ENCODE results near the gene ANGPTL8. TPM values are rescaled to one million over a fixed set of nuclear protein-coding genes. Genes with fewer than 3 reads are reported as not detected.

Gene ANGPTL8
- total and polyA plus RNA-seq, 9 of the 15 experiments (the other 6 are each of a cell fraction or from before 2014, with no cell fraction given) = not detected

DNA sequence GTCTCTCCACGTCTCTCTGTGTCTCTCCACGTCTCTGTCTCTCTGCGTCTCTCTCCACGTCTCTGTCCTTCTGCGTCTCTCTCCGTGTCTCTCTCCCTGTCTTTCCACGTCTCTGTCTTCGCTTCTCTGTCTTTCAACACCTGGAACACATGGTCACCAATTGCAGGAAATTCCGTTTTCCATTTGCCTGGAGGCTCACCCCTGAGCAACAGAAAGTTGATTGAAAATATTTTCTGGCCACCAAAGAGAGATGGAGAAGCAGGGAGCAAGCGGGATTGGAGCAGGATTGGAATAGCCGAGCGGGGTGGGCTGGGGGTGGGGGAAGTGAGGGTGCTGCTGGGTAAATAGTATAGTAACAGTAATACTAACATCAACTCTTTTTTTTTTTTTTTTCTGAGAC is 43.7 kb upstream of the ANGPTL8 start:
- BruUV-seq (replicated peaks) = no TSS peak
- H3K36me3 ChIP-seq (ENCODE audit: control insufficient read depth, insufficient read depth, low read length) = peaks cover 39% of the 10 kb centered on the region
- H3K9me3 ChIP-seq (replicated peaks; ENCODE audit: control insufficient read depth, insufficient read depth, low read depth, low read length) = 0 out of 2 replicates have a peak, but pooled peaks cover 1% of the 10 kb centered on the region
- in situ Hi-C loops (cut with MboI) = no loop called here
- POLR2A ChIA-PET = interaction anchor here (2.5 kb wide), 1 partner anchor 10 kb away, joined by 6 read pairs; no protein-coding TSS in a partner anchor
- H3K79me2 ChIP-seq (ENCODE audit: control insufficient read depth, insufficient read depth, low read length) = peaks cover 15% of the 10 kb centered on the region
- peaks cover 2% of the 10 kb centered on the region for H3K9me1 ChIP-seq (ENCODE audit: control insufficient read depth, insufficient read depth, low read length)
- DNase-seq (ENCODE audit: extremely low read depth in 1 of 4, low spot score in 3 of 4) = no peak
- TF ChIP-seq HNRNPK (IDR thresholded peaks at IDR 0.05; ENCODE audit: low read depth, low read length, poor library complexity, severe bottlenecking) = no peak
- TF ChIP-seq NFE2 (IDR thresholded peaks at IDR 0.05; ENCODE audit: low read depth) = no peak
- no peak for TF ChIP-seq XRCC4 (IDR thresholded peaks at IDR 0.05; ENCODE audit: extremely low read depth, insufficient read depth, insufficient read length)
- TF ChIP-seq, protein P1, sequence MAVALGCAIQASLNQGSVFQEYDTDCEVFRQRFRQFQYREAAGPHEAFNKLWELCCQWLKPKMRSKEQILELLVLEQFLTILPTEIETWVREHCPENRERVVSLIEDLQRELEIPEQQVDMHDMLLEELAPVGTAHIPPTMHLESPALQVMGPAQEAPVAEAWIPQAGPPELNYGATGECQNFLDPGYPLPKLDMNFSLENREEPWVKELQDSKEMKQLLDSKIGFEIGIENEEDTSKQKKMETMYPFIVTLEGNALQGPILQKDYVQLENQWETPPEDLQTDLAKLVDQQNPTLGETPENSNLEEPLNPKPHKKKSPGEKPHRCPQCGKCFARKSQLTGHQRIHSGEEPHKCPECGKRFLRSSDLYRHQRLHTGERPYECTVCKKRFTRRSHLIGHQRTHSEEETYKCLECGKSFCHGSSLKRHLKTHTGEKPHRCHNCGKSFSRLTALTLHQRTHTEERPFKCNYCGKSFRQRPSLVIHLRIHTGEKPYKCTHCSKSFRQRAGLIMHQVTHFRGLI (CRISPR knock-in tag; IDR thresholded peaks at IDR 0.05) = no peak
- TF ChIP-seq, protein P2, sequence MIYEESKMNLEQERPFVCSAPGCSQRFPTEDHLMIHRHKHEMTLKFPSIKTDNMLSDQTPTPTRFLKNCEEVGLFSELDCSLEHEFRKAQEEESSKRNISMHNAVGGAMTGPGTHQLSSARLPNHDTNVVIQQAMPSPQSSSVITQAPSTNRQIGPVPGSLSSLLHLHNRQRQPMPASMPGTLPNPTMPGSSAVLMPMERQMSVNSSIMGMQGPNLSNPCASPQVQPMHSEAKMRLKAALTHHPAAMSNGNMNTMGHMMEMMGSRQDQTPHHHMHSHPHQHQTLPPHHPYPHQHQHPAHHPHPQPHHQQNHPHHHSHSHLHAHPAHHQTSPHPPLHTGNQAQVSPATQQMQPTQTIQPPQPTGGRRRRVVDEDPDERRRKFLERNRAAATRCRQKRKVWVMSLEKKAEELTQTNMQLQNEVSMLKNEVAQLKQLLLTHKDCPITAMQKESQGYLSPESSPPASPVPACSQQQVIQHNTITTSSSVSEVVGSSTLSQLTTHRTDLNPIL (CRISPR knock-in tag; IDR thresholded peaks at IDR 0.05) = no peak
- TF ChIP-seq ZNF431 (CRISPR knock-in tag; IDR thresholded peaks at IDR 0.05) = no peak
- TF ChIP-seq, protein P3, sequence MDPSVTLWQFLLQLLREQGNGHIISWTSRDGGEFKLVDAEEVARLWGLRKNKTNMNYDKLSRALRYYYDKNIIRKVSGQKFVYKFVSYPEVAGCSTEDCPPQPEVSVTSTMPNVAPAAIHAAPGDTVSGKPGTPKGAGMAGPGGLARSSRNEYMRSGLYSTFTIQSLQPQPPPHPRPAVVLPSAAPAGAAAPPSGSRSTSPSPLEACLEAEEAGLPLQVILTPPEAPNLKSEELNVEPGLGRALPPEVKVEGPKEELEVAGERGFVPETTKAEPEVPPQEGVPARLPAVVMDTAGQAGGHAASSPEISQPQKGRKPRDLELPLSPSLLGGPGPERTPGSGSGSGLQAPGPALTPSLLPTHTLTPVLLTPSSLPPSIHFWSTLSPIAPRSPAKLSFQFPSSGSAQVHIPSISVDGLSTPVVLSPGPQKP (CRISPR knock-in tag; IDR thresholded peaks at IDR 0.05) = no peak
- no peak for TF ChIP-seq ARHGAP35 (IDR thresholded peaks at IDR 0.05; ENCODE audit: partially characterized antibody)
- no peak for TF ChIP-seq CAMTA2 (CRISPR knock-in tag; conservative IDR thresholded peaks at IDR 0.05)
- TF ChIP-seq KAT2B (IDR thresholded peaks at IDR 0.05; ENCODE audit: low read depth, low read length) = no peak
- no peak for TF ChIP-seq HCFC1 (IDR thresholded peaks at IDR 0.05; ENCODE audit: low read depth, low read length)
- TF ChIP-seq, protein P4, sequence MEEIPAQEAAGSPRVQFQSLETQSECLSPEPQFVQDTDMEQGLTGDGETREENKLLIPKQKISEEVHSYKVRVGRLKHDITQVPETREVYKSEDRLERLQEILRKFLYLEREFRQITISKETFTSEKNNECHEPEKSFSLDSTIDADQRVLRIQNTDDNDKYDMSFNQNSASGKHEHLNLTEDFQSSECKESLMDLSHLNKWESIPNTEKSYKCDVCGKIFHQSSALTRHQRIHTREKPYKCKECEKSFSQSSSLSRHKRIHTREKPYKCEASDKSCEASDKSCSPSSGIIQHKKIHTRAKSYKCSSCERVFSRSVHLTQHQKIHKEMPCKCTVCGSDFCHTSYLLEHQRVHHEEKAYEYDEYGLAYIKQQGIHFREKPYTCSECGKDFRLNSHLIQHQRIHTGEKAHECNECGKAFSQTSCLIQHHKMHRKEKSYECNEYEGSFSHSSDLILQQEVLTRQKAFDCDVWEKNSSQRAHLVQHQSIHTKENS (CRISPR knock-in tag; IDR thresholded peaks at IDR 0.05) = no peak
- no peak for TF ChIP-seq ZEB2 (IDR thresholded peaks at IDR 0.05)
- no peak for TF ChIP-seq LEF1 (IDR thresholded peaks at IDR 0.05)
- TF ChIP-seq NR2F6 (CRISPR knock-in tag; IDR thresholded peaks at IDR 0.05) = no peak
- TF ChIP-seq ZFP30 (CRISPR knock-in tag; IDR thresholded peaks at IDR 0.05; ENCODE audit: borderline replicate concordance) = no peak
- TF ChIP-seq NR2C1 (IDR thresholded peaks at IDR 0.05) = no peak
- TF ChIP-seq NR2C1 (tag; IDR thresholded peaks at IDR 0.05) = no peak
- intact Hi-C loops (cut with micrococcal nuclease) = loop anchor here (5.0 kb wide), 1 partner anchor 38 kb away; the partner anchor contains the start of gene SPC24
- no peak overlapping the region for H3K27ac ChIP-seq (ENCODE audit: extremely low read depth, low read depth, low read length)
- no peak overlapping the region for H2AFZ ChIP-seq (ENCODE audit: low read depth, low read length)
- peaks cover 11 to 63% of the 10 kb centered on the region in 2 experiments; a peak in 4 of 5 replicates for H3K4me1 ChIP-seq (replicated peaks in 1 of 2; ENCODE audit: control insufficient read depth in 2 of 2, insufficient read depth in 2 of 2, low read length in 2 of 2)
- whole genome bisulfite sequencing (ENCODE audit: insufficient coverage, low coverage, missing lambda C conversion rate) = 76% methylated on average over 10 of the region's 12 CpGs
- no peak for FAIRE-seq
- CTCF ChIA-PET (ENCODE audit: low intra/inter-chr PET ratio) = no interaction called here
- H3K4me3 ChIP-seq = no peak overlapping the region
- 0 out of 2 replicates have a peak, but pooled peaks cover 3% of the 10 kb centered on the region for H4K20me1 ChIP-seq (replicated peaks; ENCODE audit: control insufficient read depth, insufficient read depth, low read length)
- no peak overlapping the region for H3K4me2 ChIP-seq (ENCODE audit: insufficient read depth, low read length)
- no peaks in the 10 kb centered on the region for H3K27me3 ChIP-seq (ENCODE audit: control insufficient read depth in 2 of 2, insufficient read depth in 2 of 2, low read length in 2 of 2)
- H3K9ac ChIP-seq (ENCODE audit: insufficient read depth in 1 of 2, low read depth in 2 of 2, low read length in 2 of 2) = peak overlapping the region in 1 of 2 experiments; percentile 79; a peak in 1 of 4 replicates
- no peak for ATAC-seq

Data from K562 (cell line).